Hepatocyte (in vitro differentiated cells): Measurements from ENCODE around the gene WDR31. TPM values are rescaled to one million over a fixed set of nuclear protein-coding genes. Genes with fewer than 3 reads are reported as not detected.

Experiments
- DNase-seq: peaks from one replicate; pipeline ENCODE4 v3.0.0-alpha.2; 2016; ENCODE audit warnings: low spot score
- H2AFZ ChIP-seq: fragments of 200-600 bp; sonication (generic); 2 replicates; pipeline ENCODE4 v1.6.0; 2016; ENCODE audit warnings: antibody characterized with exemption, mild to moderate bottlenecking
- H3K27ac ChIP-seq: fragments of 200-600 bp; sonication (generic); 2 replicates; pipeline ENCODE4 v1.5.1; 2016; ENCODE audit warnings: mild to moderate bottlenecking
- H3K27me3 ChIP-seq: fragments of 200-600 bp; sonication (generic); 2 replicates; pipeline ENCODE4 v1.6.1; 2016
- H3K36me3 ChIP-seq: fragments of 200-600 bp; sonication (generic); replicated peaks from 2 replicates; pipeline ENCODE4 v1.5.1; 2016; ENCODE audit warnings: low read depth; ENCODE audit not compliant: insufficient read depth
- H3K4me1 ChIP-seq: fragments of 200-600 bp; sonication (generic); 2 replicates; pipeline ENCODE4 v1.5.1; 2016; ENCODE audit warnings: mild to moderate bottlenecking, moderate library complexity; ENCODE audit not compliant: insufficient read depth
- H3K4me2 ChIP-seq: fragments of 200-600 bp; sonication (generic); 2 replicates; pipeline ENCODE4 v1.6.0; 2016
- H3K4me3 ChIP-seq: fragments of 200-600 bp; sonication (generic); 2 replicates; pipeline ENCODE4 v1.5.1; 2016; ENCODE audit warnings: mild to moderate bottlenecking
- H3K79me2 ChIP-seq: fragments of 200-600 bp; sonication (generic); 2 replicates; pipeline ENCODE4 v1.6.0; 2017; ENCODE audit warnings: mild to moderate bottlenecking
- H3K9me2 ChIP-seq: fragments of 200-600 bp; sonication (generic); replicated peaks from 2 replicates; pipeline ENCODE4 v1.6.0; 2017; ENCODE audit warnings: mild to moderate bottlenecking; ENCODE audit not compliant: insufficient read depth
- H3K9me3 ChIP-seq: fragments of 200-600 bp; sonication (generic); 2 replicates; pipeline ENCODE4 v1.5.1; 2016; ENCODE audit warnings: low read depth, mild to moderate bottlenecking
- H4K20me1 ChIP-seq: fragments of 200-600 bp; sonication (generic); 2 replicates; pipeline ENCODE4 v1.6.0; 2016; ENCODE audit warnings: mild to moderate bottlenecking; ENCODE audit not compliant: insufficient read depth, poor library complexity, severe bottlenecking
- CTCF ChIP-seq: fragments of 200-600 bp; sonication (generic); IDR thresholded peaks from 2 replicates; pipeline ENCODE4 v1.5.1; 2016; ENCODE audit warnings: antibody characterized with exemption, mild to moderate bottlenecking; ENCODE audit not compliant: poor library complexity
- EZH2 ChIP-seq: fragments of 200-600 bp; sonication (generic); IDR thresholded peaks from 2 replicates; pipeline ENCODE4 v1.6.1; 2016; ENCODE audit warnings: antibody characterized with exemption, mild to moderate bottlenecking, borderline replicate concordance
- EZH2phosphoT487 ChIP-seq: fragments of 200-600 bp; sonication (generic); IDR thresholded peaks from one replicate; pipeline ENCODE4 v1.6.1; 2018; ENCODE audit warnings: antibody characterized with exemption, mild to moderate bottlenecking, low read depth, moderate library complexity; ENCODE audit not compliant: unreplicated experiment, severe bottlenecking
- WGBS: methylation state at CpG from one replicate; pipeline ENCODE4 v1.1.6; 2016; ENCODE audit warnings: low lambda C conversion rate; ENCODE audit errors: missing lambda C conversion rate; 5-methylcytosine and 5-hydroxymethylcytosine counted together
- polyA plus RNA-seq: library from polyadenylated mRNA; unstranded; fragments of >200 nt; fragmentation: Nextera tagmentation; extraction: Ambion mirVana; gene quantifications from 2 replicates; pipeline ENCODE4 v1.2.1, GENCODE V29; 2016
- total RNA-seq: library from RNA; depleted of rRNA; stranded (reverse); fragments of >200 nt; gene quantifications from 2 replicates; pipeline ENCODE4 v1.2.3, GENCODE V29; 2014

Gene WDR31
- total and polyA plus RNA-seq, 2 experiments from 2014 or later = 1.3 to 1.4 TPM

DNA sequence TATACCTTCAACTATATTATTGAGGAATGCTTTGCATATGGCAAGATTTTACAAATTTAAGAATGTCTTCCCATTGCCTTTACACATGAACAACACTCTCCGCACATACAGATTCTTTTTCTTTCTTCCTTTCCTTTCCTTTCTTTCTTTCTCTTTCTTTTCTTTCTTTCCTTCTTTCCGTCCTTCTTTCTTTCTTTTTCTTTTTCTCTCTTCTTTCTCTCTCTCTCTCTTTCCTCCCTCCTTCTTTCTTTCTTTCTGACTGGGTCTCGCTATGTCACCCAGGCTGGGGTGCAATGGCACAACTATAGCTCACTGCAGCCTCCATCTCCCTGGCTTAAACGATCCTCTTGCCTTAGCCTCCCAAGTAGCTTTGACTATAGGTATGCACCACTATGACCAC is 13.8 kb downstream of the WDR31 start:
- no peak for DNase-seq
- no peak overlapping the region for H3K27ac ChIP-seq
- H3K4me3 ChIP-seq = no peak overlapping the region
- no peaks in the 10 kb centered on the region for H3K9me3 ChIP-seq
- WGBS = 94% methylated on average over 4 of the region's 4 CpGs
- no peaks in the 10 kb centered on the region for H3K9me2 ChIP-seq
- no peaks in the 10 kb centered on the region for H3K4me1 ChIP-seq
- no peaks in the 10 kb centered on the region for H3K36me3 ChIP-seq
- no peak overlapping the region for H2AFZ ChIP-seq
- no peaks in the 10 kb centered on the region for H3K79me2 ChIP-seq
- no peak for TF ChIP-seq CTCF
- no peak for TF ChIP-seq EZH2phosphoT487
- no peak for TF ChIP-seq EZH2
- no peaks in the 10 kb centered on the region for H4K20me1 ChIP-seq
- H3K27me3 ChIP-seq = no peaks in the 10 kb centered on the region
- H3K4me2 ChIP-seq = no peak overlapping the region

DNA sequence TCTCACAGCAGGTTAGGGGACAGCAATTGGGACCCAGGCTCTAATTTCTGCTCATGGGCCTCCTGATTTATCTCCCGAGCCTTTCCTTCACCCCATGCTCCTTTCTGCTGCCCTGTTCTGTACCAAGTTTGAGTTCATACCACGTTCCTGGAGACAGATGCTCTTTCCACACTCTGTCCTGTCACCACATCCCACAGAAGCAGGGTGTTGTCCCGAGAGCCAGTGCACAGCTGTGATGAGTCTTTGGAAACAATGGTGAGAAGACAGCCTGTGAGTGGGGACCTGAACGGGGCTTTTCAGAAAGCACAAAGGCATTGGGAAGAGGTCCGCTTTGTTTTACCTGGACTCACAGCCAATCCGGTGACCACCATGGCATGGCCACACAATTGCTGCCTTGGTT is 17.4 kb downstream of the WDR31 start:
- WGBS = 89% methylated on average over 6 of the region's 6 CpGs
- Histone ChIP-seq H2AFZ (no peak overlapping the region), H3K4me1 (no peaks in the 10 kb centered on the region), H3K79me2 (no peaks in the 10 kb centered on the region), H3K4me3 (no peak overlapping the region), H3K9me2 (no peaks in the 10 kb centered on the region), H3K4me2 (no peak overlapping the region), H3K36me3 (no peaks in the 10 kb centered on the region), H3K27ac (no peak overlapping the region), H3K27me3 (no peaks in the 10 kb centered on the region), H4K20me1 (no peaks in the 10 kb centered on the region), H3K9me3 (no peaks in the 10 kb centered on the region)
- no peak for DNase-seq
- no peak for TF ChIP-seq EZH2phosphoT487
- TF ChIP-seq CTCF = no peak
- no peak for TF ChIP-seq EZH2

GRCh38 chr9:113320051-113320450 is 20.0 kb downstream of the WDR31 start:
- Histone ChIP-seq H3K36me3 (no peaks in the 10 kb centered on the region), H3K79me2 (no peaks in the 10 kb centered on the region), H2AFZ (no peak overlapping the region), H3K9me2 (no peaks in the 10 kb centered on the region), H3K9me3 (no peaks in the 10 kb centered on the region), H3K4me2 (no peak overlapping the region), H3K4me3 (no peak overlapping the region), H4K20me1 (no peaks in the 10 kb centered on the region), H3K4me1 (no peaks in the 10 kb centered on the region), H3K27me3 (no peaks in the 10 kb centered on the region), H3K27ac (no peak overlapping the region)
- DNase-seq = no peak
- WGBS = 82% methylated on average over 3 of the region's 3 CpGs
- no peak for TF ChIP-seq EZH2phosphoT487
- TF ChIP-seq EZH2 = no peak
- TF ChIP-seq CTCF = no peak

GRCh38 chr9:113319054-113319453 is 21.0 kb downstream of the WDR31 start:
- no peak overlapping the region for H3K27ac ChIP-seq
- TF ChIP-seq CTCF (no peak), EZH2phosphoT487 (no peak), EZH2 (no peak)
- no peak for DNase-seq
- H3K79me2 ChIP-seq = no peaks in the 10 kb centered on the region
- H4K20me1 ChIP-seq = no peaks in the 10 kb centered on the region
- no peak overlapping the region for H3K4me2 ChIP-seq
- no peak overlapping the region for H3K4me3 ChIP-seq
- H3K9me3 ChIP-seq = no peaks in the 10 kb centered on the region
- 90% methylated on average over 2 of the region's 2 CpGs for WGBS
- H3K9me2 ChIP-seq = no peaks in the 10 kb centered on the region
- no peaks in the 10 kb centered on the region for H3K27me3 ChIP-seq
- no peaks in the 10 kb centered on the region for H3K36me3 ChIP-seq
- no peak overlapping the region for H2AFZ ChIP-seq
- no peaks in the 10 kb centered on the region for H3K4me1 ChIP-seq
